HepG2 (cell line): ENCODE results near the gene MAP3K5. TPM values are rescaled to one million over a fixed set of nuclear protein-coding genes. Genes with fewer than 3 reads are reported as not detected.

Experiments
- ATAC-seq: fragments of 200-7000 bp; cut with Tn5 transposase; 3 replicates; pipeline ENCODE4 v1.9.1; 2020; ENCODE audit warnings: mild to moderate bottlenecking, moderate library complexity
- BruUV-seq: library from RNA; stranded (reverse); fragments of 400-500 nt; replicated peaks from 2 replicates; lab custom pipeline; 2021; lab: Mats Ljungman, UMichigan
- CTCF ChIA-PET: fragments of 300-600 bp; formaldehyde crosslinking; extraction: SDS; loops from one replicate; lab custom pipeline; 2021; ENCODE audit warnings: low total read pairs, inconsistent platforms, low intra/inter-chr PET ratio; lab: Yijun Ruan, JAX
- POLR2A ChIA-PET: fragments of 350-600 bp; sonication (Branson Sonifier 250); formaldehyde crosslinking; loops from one replicate; lab custom pipeline; 2020; ENCODE audit warnings: antibody characterized with exemption, inconsistent platforms; lab: Yijun Ruan, JAX
- DNase-seq: peaks from one replicate; pipeline ENCODE4 v3.0.0-alpha.2; 2015; ENCODE audit warnings: low spot score
- FAIRE-seq: peaks from 3 replicates; lab custom pipeline; 2011; peaks lifted over from hg19 to GRCh38; lab: Jason Lieb, UNC
- H2AFZ ChIP-seq: one replicate; pipeline ENCODE4 v1.6.1; 2011; ENCODE audit warnings: low read length, inconsistent platforms
- H3K27ac ChIP-seq: fragments of 300-600 bp; 3 replicates; pipeline ENCODE4 v1.8.0; 2011; ENCODE audit warnings: mixed run types, mild to moderate bottlenecking, mixed read lengths, low read length, inconsistent platforms; ENCODE audit not compliant: insufficient read depth; ENCODE audit errors: extremely low read length
- H3K27me3 ChIP-seq, 2 experiments: fragments of 200-600 bp in 1 of 2; 2 replicates in 1 of 2; 3 replicates in 1 of 2; pipeline versions ENCODE4 v1.6.0 to v1.8.0; 2011; ENCODE audit warnings: low read length in 2 of 2, mild to moderate bottlenecking in 2 of 2, moderate library complexity in 2 of 2, inconsistent platforms in 1 of 2; ENCODE audit not compliant: insufficient read depth in 2 of 2, control insufficient read depth in 1 of 2
- H3K36me3 ChIP-seq, 2 experiments: fragments of 200-600 bp in 1 of 2; replicated peaks in 1 of 2; 2 replicates in 1 of 2; 3 replicates in 1 of 2; pipeline versions ENCODE4 v1.5.1 to v1.8.0; 2011; ENCODE audit warnings: low read length in 2 of 2, inconsistent platforms in 1 of 2; ENCODE audit not compliant: insufficient read depth in 2 of 2, control insufficient read depth in 1 of 2
- H3K4me1 ChIP-seq: 2 replicates; pipeline ENCODE4 v1.5.1; 2012; ENCODE audit warnings: low read length, inconsistent platforms; ENCODE audit not compliant: insufficient read depth
- H3K4me2 ChIP-seq: 2 replicates; pipeline ENCODE4 v1.6.0; 2011; ENCODE audit warnings: low read depth, low read length, inconsistent platforms
- H3K4me3 ChIP-seq, 3 experiments: fragments of 200-600 bp in 1 of 3; sonication (generic), shearing (Covaris generic) in 1 of 3; replicated peaks in 1 of 3; 2 replicates each; pipeline ENCODE4 v1.5.1; 2011 to 2016; ENCODE audit warnings: low read length in 3 of 3, inconsistent platforms in 2 of 3, low read depth in 2 of 3, mild to moderate bottlenecking in 2 of 3, control low read depth in 1 of 3, mixed read lengths in 1 of 3; ENCODE audit not compliant: insufficient read depth in 1 of 3
- H3K79me2 ChIP-seq: one replicate; pipeline ENCODE4 v1.6.1; 2011; ENCODE audit warnings: low read length, inconsistent platforms; ENCODE audit not compliant: insufficient read depth
- H3K9ac ChIP-seq: 2 replicates; pipeline ENCODE4 v1.6.0; 2011; ENCODE audit warnings: mild to moderate bottlenecking, low read depth, low read length, inconsistent platforms; ENCODE audit not compliant: insufficient read depth
- H3K9me3 ChIP-seq: 2 replicates; pipeline ENCODE4 v1.5.1; 2012; ENCODE audit warnings: mild to moderate bottlenecking, low read length
- H4K20me1 ChIP-seq: 2 replicates; pipeline ENCODE4 v1.6.0; 2011; ENCODE audit warnings: inconsistent platforms, mild to moderate bottlenecking, low read length, moderate library complexity; ENCODE audit not compliant: insufficient read depth
- CREB1 ChIP-seq, 2 experiments: fragments of 450-650 bp in 1 of 2; IDR thresholded peaks; 2 replicates each; pipeline ENCODE4 v1.6.1; 2016 to 2017; ENCODE audit warnings: control low read depth in 1 of 2, mild to moderate bottlenecking in 1 of 2, missing compliant biosample characterization in 1 of 2, missing genetic modification characterization in 1 of 2
- HNRNPLL ChIP-seq: fragments of 200-400 bp; formaldehyde crosslinking; IDR thresholded peaks from 2 replicates; pipeline ENCODE4 v1.6.1; 2017; ENCODE audit warnings: mild to moderate bottlenecking, low read depth, low read length; ENCODE audit not compliant: poor library complexity, severe bottlenecking
- NCOR1 ChIP-seq: fragments of 200-600 bp; sonication (generic); IDR thresholded peaks from 2 replicates; pipeline ENCODE4 v1.7.0; 2017; ENCODE audit warnings: antibody characterized with exemption, low read length, borderline replicate concordance
- PRPF4 ChIP-seq: fragments of 200-400 bp; formaldehyde crosslinking; IDR thresholded peaks from 2 replicates; pipeline ENCODE4 v1.6.1; 2016; ENCODE audit warnings: low read length, low read depth; ENCODE audit not compliant: poor library complexity, severe bottlenecking
- ZBTB20 ChIP-seq: sonication (generic); formaldehyde crosslinking; IDR thresholded peaks from 2 replicates; pipeline ENCODE4 v1.8.1; 2023; ENCODE audit warnings: missing genetic modification reagents, low read depth, mild to moderate bottlenecking, borderline replicate concordance
- ZIK1 ChIP-seq: sonication (generic); formaldehyde crosslinking; IDR thresholded peaks from 2 replicates; pipeline ENCODE4 v1.5.0; 2020; ENCODE audit warnings: mild to moderate bottlenecking, low read depth, missing genetic modification reagents, borderline replicate concordance
- ZNF432 ChIP-seq: sonication (generic); formaldehyde crosslinking; IDR thresholded peaks from 2 replicates; pipeline ENCODE4 v1.5.0; 2020; ENCODE audit warnings: missing genetic modification reagents, mild to moderate bottlenecking, borderline replicate concordance
- ZNF564 ChIP-seq: sonication (generic); formaldehyde crosslinking; IDR thresholded peaks from 2 replicates; pipeline ENCODE4 v1.8.1; 2023; ENCODE audit warnings: mild to moderate bottlenecking, missing genetic modification reagents
- ZNF781 ChIP-seq: sonication (generic); formaldehyde crosslinking; IDR thresholded peaks from 2 replicates; pipeline ENCODE4 v1.5.1; 2020; ENCODE audit warnings: borderline replicate concordance, mild to moderate bottlenecking, missing genetic modification reagents; ENCODE audit errors: not compliant biosample characterization
- ZNF850 ChIP-seq: sonication (generic); formaldehyde crosslinking; conservative IDR thresholded peaks from 2 replicates; pipeline ENCODE4 v1.9.0; 2021; ENCODE audit warnings: mild to moderate bottlenecking, missing genetic modification reagents
- ZSCAN9 ChIP-seq: IDR thresholded peaks from 2 replicates; pipeline ENCODE4 v1.6.1; 2016; ENCODE audit warnings: borderline replicate concordance
- WGBS: methylation state at CpG from one replicate; pipeline ENCODE4 v1.1.6; 2017; ENCODE audit warnings: low lambda C conversion rate; 5-methylcytosine and 5-hydroxymethylcytosine counted together
- in situ Hi-C: cut with HindIII; loops from 2 replicates; pipeline ENCODE4 v1.10.0; 2017; ENCODE audit warnings: low pct_unique_long_range_greater_than_20kb; ENCODE audit not compliant: extremely low pct_ligation_motif_present
- intact Hi-C: fragments of 100-400 bp; cut with micrococcal nuclease; formaldehyde crosslinking; loops from one replicate; pipeline ENCODE4 v1.10.0; 2022; ENCODE audit not compliant: unreplicated experiment
- polyA plus RNA-seq, 8 experiments: library from polyadenylated mRNA; depleted of rRNA in 3 of 8; stranded (reverse) in 7 of 8; unstranded in 1 of 8; fragments of >200 nt; fragmentation: Illumina TruSeq in 4 of 8; extraction: Trizol in 4 of 8; gene quantifications; 2 replicates each; pipeline versions ENCODE4 v1.2.1 to v1.2.3, GENCODE V29; 2011 to 2016; ENCODE audit warnings: low read depth in 4 of 8, missing spikeins in 1 of 8, mixed read lengths in 1 of 8; ENCODE audit not compliant: insufficient read depth in 1 of 8
- total RNA-seq, 5 experiments: library from RNA; depleted of rRNA; stranded (reverse); fragments of >200 nt; fragmentation: Illumina TruSeq; extraction: Trizol; gene quantifications; 2 replicates each; pipeline ENCODE4 v1.2.3, GENCODE V29; 2016; ENCODE audit warnings: low read depth in 1 of 5

MAP3K5 gene
- total and polyA plus RNA-seq, 2 of the 13 experiments (the other 11 are each of a cell fraction or from before 2014, with no cell fraction given), result not detected

GRCh38 chr6:136779682-136780081 lies 12.6 kb downstream of the MAP3K5 start:
- Histone ChIP-seq H3K27ac (no peak overlapping the region), H3K9me3 (no peaks in the 10 kb centered on the region), H3K79me2 (no peaks in the 10 kb centered on the region), H2AFZ (no peak overlapping the region), H3K4me2 (no peak overlapping the region), H3K36me3 (no peaks in the 10 kb centered on the region), H3K4me3 (no peak overlapping the region), H3K9ac (no peak overlapping the region), H3K27me3 (0 out of 5 replicates have a peak, but pooled peaks cover 0 to 4% of the 10 kb centered on the region in 2 experiments), H3K4me1 (no peaks in the 10 kb centered on the region), H4K20me1 (no peaks in the 10 kb centered on the region)
- FAIRE-seq, result no peak
- no peak for DNase-seq
- no TSS peak for BruUV-seq
- intact Hi-C loops, result no loop called here
- TF ChIP-seq NCOR1, result no peak
- ATAC-seq, result no peak
- ChIA-PET CTCF (no interaction called here), POLR2A (no interaction called here)
- 0% methylated on average over 1 of the region's 1 CpG for WGBS
- in situ Hi-C loops, result no loop called here

GRCh38 chr6:136777651-136778050 lies 14.6 kb downstream of the MAP3K5 start:
- no peaks in the 10 kb centered on the region for H3K9me3 ChIP-seq
- no peak overlapping the region for H3K4me3 ChIP-seq
- ATAC-seq (no peak), DNase-seq (no peak), FAIRE-seq (no peak)
- intact Hi-C loops (no loop called here), in situ Hi-C loops (no loop called here)
- no peak overlapping the region for H3K9ac ChIP-seq
- TF ChIP-seq ZNF432 (CRISPR knock-in tag), result no peak
- no peak for TF ChIP-seq ZSCAN9 (CRISPR knock-in tag)
- no peak for TF ChIP-seq CREB1 (IDR thresholded peaks at IDR 0.05)
- no peak for TF ChIP-seq CREB1 (CRISPR knock-in tag; IDR thresholded peaks at IDR 0.05)
- no peak for TF ChIP-seq ZBTB20 (CRISPR knock-in tag)
- TF ChIP-seq ZNF564 (CRISPR knock-in tag), result no peak
- TF ChIP-seq ZIK1 (CRISPR knock-in tag), result no peak
- no peak for TF ChIP-seq ZNF850
- TF ChIP-seq HNRNPLL, result no peak
- no peak for TF ChIP-seq PRPF4
- TF ChIP-seq ZNF781, result no peak
- ChIA-PET POLR2A (no interaction called here), CTCF (no interaction called here)
- no TSS peak for BruUV-seq
- no peaks in the 10 kb centered on the region for H4K20me1 ChIP-seq
- no peak overlapping the region for H3K4me2 ChIP-seq
- H3K27ac ChIP-seq, result no peak overlapping the region
- H2AFZ ChIP-seq, result no peak overlapping the region
- no peaks in the 10 kb centered on the region for H3K36me3 ChIP-seq
- no peaks in the 10 kb centered on the region for H3K79me2 ChIP-seq
- H3K27me3 ChIP-seq, result 0 out of 5 replicates have a peak, but pooled peaks cover 0 to 4% of the 10 kb centered on the region in 2 experiments
- 10% methylated on average over 3 of the region's 3 CpGs for WGBS
- no peaks in the 10 kb centered on the region for H3K4me1 ChIP-seq
